Stimulated activated CD4-positive, alpha-beta T cell treated with anti-CD3 and anti-CD28 coated beads, Interleukin-2, amount 100 ng/mL, for 4 hours (primary cell): ENCODE measurements around the gene PDCL3.
A peak's percentile ranks its signal among the peaks of the same experiment; 100 is the strongest.

Experiments used
- DNase-seq: peaks from one replicate; pipeline ENCODE4 v3.0.0-alpha.2; 2020; ENCODE audit warnings: low read depth

Gene PDCL3

DNA sequence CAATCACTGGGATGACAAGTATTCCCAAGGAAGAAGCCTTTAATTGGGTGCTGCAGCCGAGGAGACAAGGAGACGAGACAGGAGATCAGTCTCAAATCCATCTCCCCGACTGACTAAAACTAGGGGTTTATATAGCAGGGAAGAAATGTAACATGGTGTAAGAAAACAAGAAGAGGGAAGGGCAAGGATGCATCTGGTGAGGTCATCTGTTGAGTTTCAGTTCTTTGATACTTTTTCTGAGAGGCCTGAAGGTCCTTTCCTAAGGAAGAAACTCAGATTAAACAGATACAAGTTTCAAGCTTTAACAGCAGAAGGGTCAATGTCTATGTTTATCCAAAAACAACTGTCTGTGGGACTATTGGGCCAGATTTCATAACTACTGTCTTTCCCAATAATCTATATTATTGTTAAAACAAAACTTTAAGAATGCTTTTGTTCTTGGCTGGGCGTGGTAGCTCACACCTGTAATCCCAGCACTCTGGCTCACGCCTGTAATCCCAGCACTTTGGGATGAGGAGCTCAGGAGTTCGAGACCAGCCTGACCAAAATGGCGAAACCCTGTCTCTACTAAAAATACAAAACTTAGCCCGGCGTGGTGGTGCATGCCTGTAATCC, 2.5 kb upstream of the PDCL3 start:
- no peak for DNase-seq

DNA sequence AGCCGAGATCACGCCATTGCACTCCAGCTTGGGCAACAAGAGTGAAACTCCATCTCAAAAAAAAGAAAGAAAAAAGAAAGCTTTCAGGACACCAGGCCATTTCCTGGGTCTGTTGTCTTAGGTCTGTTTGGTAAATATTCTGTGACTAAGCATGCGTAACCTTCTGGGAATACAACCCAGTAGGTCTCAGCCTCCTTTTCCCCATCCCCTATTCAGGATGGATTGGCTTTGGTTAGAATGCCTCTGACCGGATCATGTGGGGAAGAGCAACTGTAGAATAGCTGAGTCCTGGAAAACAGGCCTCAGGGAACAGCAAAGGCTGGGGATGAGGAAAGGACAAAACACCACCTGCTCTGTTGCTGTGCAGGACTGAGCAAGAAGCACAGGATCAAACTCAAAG, 1.6 kb upstream of the PDCL3 start:
- DNase-seq, result no peak

DNA sequence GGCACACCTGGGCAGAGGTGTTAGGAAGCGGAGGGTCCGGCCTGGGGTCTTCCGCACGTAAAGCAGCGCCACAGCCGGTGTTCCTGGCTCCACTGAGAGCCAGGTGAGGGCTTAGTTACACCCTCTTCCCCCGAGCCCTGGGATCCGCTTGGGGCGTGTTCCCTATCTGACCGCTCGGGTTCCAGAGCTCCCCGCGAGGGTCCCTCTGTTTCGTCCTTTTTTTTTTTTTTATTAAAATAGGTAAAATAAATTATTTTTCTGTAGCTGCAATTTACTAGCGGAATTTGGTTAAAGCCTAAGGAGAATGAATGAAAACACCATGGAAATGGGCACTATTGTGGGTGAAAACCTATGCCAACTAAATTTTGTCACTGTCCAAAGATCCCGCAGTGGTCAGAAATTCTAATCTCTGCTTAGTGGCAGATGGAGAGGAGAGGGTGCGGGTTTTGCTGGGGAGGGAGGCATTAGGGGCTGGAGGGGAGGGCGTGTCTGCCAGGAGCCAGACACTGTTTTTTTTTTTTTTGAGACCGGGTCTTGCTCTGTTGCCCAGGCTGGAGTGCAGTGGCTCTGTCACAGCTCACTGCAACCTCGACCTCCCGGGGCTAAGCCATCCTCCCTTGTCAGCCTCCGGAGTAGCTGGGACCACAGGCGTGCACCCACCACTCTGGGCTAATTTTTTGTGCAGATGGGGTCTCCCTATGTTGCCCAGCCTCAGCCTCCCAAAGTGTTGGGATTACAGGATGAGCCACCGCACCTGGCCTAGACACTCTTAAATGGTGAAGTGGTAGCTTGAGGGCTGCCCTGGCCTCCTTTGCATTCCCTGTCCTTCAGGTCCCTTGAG, 834 bp downstream of the PDCL3 start:
- DNase-seq, result no peak

DNA sequence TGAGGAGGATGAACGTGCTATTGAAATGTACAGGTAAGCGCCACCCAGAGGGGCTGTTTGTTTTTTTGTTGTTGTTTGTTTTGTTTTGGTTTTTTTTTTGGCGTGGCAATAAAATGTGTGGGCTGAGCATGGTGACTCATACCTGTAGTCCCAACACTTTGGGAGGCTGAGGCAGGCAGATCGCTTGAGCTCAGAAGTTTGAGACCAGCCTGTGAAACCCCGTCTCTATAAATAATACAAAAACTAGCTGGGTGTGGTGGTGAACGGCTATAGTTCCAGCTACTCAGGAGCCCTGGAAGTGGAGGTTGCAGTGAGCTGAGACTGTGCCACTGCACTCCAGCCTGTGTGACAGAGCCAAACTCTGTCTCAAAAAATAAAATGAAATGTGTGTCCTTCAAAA, 6.2 kb downstream of the PDCL3 start:
- DNase-seq, result no peak

- DNase-seq, result no peak
Observed at GRCh38 chr2:100571668-100572067, 8.9 kb downstream of the PDCL3 start.

DNA sequence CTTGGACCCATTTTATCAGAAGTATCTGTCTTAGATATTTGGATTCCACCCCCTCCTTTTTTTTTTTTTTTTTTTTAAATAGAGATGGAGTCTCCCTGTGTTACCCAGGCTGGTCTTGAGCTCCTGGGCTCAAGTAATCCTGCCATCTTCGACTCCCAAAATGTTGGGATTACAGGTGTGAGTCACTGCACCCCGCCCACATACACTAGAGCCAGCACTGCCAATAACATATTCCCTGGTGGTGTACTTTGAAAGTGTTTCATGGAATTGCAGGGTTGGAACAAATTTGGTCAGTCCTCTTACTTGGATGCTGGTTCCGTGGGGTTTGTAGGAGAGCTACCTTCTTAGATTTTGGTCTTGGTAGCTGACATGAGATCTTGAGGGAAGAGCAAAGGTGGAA, 15.0 kb downstream of the PDCL3 start:
- DNase-seq, result no peak

DNA sequence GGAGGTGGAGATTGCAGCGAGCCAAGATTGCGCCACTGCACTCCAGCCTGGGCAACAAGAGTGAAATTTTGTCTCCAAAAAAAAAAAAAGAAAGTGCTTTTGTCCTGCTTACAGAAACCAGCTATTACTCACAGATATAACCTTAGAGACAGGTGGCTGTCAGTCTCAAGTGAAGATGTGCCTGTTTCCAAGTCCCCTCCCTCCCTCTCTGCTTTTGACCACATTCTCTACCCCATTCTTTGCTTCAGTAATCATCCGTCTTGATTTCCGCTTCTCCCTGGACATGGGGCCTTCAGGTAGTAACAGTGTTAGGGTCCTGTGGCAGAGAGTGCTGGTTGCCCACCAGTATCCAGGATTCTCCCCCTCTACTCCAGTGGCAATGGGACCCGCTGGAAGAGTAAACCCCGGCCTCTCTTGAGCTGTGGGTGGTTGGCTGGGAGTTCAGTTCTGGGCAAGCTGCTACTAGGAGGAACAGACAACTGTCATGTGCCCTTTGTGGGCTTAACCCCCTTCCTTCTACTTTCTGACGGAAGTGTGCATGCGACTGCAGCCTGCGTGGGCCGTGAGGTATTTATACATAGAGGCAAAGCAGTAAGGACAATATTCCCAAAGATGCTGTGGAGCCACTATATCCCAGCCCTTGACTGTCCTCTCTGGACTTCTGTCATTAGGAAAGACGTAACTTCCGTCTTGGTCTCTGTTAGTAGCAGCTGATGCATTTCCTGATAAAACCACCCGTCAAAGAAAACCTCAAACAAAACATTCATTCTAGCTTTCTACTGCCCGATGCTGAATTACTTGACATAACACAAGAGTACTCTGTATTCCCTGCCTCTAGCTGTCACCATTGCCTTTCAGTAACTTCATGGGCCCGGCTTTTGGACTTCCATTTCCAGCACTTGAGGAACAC, 17.8 kb downstream of the PDCL3 start:
- peak; percentile 16 for DNase-seq

GRCh38 chr2:100581277-100581612, 18.5 kb downstream of the PDCL3 start:
- DNase-seq, result no peak

- DNase-seq, result no peak
Observed at GRCh38 chr2:100584816-100585215, 22.0 kb downstream of the PDCL3 start.

- DNase-seq, result no peak
Observed at GRCh38 chr2:100588071-100588786, 25.4 kb downstream of the PDCL3 start.

- no peak for DNase-seq
Observed at GRCh38 chr2:100589527-100589926, 26.7 kb downstream of the PDCL3 start.

- no peak for DNase-seq
Observed at GRCh38 chr2:100592226-100592625, 29.4 kb downstream of the PDCL3 start.

- no peak for DNase-seq
Observed at GRCh38 chr2:100596465-100596864, 33.7 kb downstream of the PDCL3 start.

- no peak for DNase-seq
Observed at GRCh38 chr2:100599566-100599965, 36.8 kb downstream of the PDCL3 start.

- DNase-seq, result no peak
Observed at GRCh38 chr2:100601661-100602060, 38.9 kb downstream of the PDCL3 start.

DNA sequence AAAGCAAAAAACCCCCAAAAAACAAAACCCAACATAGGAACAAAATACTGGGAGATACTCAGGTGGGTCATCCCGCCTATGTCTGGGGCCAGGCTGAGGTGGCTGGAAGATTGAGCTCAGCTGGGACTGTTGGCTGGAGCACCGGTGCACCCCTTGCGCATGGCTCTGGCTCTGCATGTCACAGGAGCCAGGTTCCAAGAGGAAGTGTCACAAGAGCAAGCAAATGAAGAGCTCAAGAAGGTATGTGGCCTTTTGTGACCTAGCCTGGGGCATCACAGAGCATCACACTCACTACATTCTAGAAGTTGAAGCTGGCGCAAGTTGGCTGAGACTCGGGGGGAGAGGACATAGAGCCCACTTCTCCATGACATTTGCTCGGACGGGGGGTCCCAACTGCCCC, 40.6 kb downstream of the PDCL3 start:
- no peak for DNase-seq

DNA sequence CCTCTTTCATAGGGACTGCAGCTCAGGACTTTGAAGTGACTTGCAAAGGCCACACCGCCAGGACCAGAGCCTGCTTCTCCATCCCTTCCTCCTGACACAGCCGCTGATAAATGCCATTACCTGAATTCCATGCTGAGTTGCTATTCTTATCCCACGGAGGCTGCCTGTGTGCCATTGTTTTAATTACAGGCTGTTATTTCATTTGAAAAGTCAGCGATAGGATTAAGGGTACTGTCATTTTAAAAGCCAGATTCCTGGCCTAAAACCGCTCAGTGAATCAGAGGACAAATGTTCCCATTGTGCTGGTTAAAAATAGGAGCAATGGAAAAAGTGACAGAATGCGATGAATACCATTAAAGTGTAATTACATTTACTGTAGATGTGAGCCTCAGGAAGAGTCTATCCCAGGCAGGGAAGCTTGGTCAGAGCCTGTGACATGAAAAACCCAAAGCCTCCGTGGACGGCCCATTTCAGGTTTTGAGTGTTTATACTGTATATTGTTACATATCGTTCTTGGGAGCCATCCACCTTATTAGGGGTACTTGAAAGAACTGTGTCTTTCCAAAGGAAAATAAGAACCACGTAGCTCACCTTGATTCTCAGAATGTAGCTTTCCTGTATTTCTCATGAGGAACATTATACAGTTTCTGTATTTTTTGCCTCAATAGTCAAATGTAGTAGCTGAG, 41.3 kb downstream of the PDCL3 start:
- DNase-seq, result no peak

- no peak for DNase-seq
Observed at GRCh38 chr2:100606332-100606725, 43.5 kb downstream of the PDCL3 start.

DNA sequence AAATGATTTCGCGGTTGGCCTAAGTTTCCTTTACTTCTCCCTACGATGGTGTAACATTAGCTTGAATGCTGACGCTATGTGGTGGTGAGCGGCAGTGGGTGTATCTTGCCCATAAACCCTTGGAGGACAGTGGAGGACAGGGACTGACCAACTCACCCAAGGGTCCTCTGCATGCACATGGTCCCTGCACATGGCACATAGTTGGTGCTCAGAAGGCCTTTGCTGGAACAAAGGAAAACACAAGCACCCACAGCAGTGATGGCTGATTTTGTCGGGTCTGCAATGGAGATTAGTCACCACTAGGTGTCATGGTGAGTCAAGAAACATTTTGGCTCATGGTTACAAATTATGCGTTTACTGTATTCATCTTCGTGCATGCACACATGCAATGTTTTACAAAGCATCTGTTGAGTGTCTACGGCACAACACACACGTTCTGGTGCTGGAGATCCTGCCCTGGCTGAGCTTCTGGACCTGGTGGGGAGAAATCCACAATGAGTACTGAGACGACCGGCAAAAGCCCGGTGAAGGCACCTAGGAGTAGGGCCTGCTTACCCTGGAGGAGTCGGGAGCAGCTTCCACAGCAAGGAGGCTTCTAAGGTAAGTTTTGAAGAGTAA, 44.0 kb downstream of the PDCL3 start:
- peak; percentile 11 for DNase-seq

GRCh38 chr2:100610381-100610831, 47.6 kb downstream of the PDCL3 start:
- DNase-seq, result peak; percentile 59
